ENCODE measurements around the gene SLC17A7.
"Not testable (repeated sequence)": the region's sequence is repeated elsewhere in the genome, so short reads cannot be mapped to it uniquely, and the experiment has no call there.

The SLC17A7 gene

DNA sequence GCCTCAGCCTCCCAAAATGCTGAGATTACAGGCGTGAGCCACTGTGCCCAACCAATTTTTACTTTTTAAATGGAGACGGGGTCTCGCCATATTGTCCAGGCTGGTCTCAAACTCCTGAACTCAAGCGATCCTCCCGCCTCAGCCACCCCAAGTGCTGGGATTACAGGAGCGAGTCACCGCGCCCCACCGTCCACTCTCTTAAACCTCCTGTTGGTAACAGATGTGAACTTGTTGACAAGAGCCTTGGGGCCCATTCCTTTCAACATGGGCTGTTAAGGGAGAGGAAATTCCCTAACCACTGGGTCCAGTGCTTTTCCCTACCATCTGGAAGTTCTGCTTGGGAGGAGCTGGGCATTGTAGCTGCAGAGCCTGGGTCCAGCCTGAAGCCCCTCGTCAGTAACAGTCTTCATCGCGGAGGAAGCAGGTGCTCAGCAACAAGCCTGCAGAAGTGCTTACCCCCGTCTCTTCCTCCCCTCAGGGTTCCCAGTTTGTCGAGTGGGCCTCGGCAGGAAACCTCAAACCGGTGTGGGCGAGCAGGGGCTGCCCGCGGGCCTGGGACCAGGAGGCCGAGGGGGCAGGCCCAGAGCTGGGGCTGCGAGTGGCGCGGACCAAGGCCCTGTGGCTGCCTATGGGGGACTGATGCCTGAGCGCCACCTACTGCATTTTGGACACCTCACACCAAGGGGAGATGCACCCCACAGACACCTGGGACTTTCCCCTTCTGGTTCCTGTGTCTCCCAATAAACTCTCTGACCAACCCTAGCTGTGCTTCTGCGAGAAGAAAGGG is 28.7 kb upstream of the SLC17A7 start:
- DNase-seq: peak; percentile 50

DNA sequence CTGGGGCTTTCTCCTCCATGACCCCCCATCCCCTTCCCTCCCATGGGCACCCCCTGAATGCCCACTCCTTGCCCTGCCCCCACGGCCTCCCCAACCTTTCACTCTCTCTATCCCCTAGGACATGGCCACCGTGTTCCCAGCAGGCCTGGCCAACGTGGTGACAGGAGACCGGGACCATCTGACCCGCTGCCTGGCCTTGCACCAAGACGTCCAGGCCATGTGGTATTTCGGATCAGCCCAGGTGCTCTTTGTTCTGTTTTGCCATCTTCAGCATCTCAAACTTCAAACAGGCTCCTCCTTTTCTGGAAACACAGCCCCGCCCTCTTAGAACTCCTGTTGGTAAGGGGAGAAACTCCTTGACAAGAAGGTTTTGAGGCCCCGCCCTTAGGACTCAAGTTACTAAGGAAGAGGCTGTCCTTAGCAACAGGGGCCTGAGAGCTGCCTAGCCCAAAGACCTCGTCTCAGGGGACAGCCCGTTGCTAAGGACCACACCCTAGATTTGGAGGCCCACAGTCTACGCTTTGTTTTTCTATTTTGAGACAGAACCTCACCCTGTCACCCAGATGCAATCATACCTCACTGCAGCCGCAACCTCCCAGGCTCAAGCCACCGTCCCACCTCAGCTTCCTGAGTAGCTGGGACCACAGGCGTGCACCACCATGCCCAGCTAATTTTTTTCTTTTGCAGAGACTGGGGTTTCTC is 27.6 kb upstream of the SLC17A7 start:
- DNase-seq: peak; percentile 80

GRCh38 chr19:49468199-49468598 is 26.9 kb upstream of the SLC17A7 start:
- DNase-seq: no peak

GRCh38 chr19:49465371-49465770 is 24.0 kb upstream of the SLC17A7 start:
- DNase-seq: no peak

GRCh38 chr19:49463960-49464740 is 22.8 kb upstream of the SLC17A7 start:
- DNase-seq: no peak

- no peak for DNase-seq
Measured at GRCh38 chr19:49462492-49462891, 21.2 kb upstream of the SLC17A7 start.

DNA sequence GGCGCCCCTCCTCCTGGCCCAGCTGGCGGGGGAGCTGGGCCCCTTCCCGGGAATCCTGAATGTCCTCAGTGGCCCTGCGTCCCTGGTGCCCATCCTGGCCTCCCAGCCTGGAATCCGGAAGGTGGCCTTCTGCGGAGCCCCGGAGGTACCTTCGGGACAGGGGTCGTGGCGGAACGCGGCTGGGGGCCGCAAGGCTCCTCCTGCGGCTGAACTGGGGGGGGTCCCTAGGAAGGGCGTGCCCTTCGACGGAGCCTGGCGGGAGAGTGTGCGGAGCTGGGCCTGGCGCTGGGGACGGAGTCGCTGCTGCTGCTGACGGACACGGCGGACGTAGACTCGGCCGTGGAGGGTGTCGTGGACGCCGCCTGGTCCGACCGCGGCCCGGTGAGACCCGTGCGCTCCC is 20.3 kb upstream of the SLC17A7 start:
- DNase-seq: no peak

GRCh38 chr19:49461130-49461529 is 19.8 kb upstream of the SLC17A7 start:
- DNase-seq: not testable (repeated sequence)

- no peak for DNase-seq
Measured at GRCh38 chr19:49459388-49459787, 18.1 kb upstream of the SLC17A7 start.

GRCh38 chr19:49458567-49458903 is 17.2 kb upstream of the SLC17A7 start:
- DNase-seq: peak; percentile 68

GRCh38 chr19:49456326-49456725 is 15.0 kb upstream of the SLC17A7 start:
- DNase-seq: no peak

DNA sequence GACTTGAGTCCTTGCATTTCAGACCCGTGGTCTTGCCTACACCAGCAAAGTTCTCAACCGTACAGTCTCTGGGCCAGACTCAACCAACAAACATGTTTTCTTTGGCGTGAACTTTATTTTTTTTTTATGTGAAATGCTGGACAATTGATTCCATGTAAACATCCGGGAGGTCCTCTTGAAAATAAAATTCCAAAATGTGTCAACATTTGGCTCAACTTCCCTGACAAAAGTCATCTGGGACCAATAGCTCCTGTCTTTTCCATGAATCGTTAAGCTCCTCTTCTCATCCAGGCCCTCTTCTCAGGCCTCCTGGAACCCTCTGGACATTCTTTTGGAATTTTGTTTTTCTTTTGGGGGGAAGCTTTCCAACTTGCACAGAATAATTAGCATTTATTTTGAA is 14.4 kb upstream of the SLC17A7 start:
- DNase-seq: no peak

DNA sequence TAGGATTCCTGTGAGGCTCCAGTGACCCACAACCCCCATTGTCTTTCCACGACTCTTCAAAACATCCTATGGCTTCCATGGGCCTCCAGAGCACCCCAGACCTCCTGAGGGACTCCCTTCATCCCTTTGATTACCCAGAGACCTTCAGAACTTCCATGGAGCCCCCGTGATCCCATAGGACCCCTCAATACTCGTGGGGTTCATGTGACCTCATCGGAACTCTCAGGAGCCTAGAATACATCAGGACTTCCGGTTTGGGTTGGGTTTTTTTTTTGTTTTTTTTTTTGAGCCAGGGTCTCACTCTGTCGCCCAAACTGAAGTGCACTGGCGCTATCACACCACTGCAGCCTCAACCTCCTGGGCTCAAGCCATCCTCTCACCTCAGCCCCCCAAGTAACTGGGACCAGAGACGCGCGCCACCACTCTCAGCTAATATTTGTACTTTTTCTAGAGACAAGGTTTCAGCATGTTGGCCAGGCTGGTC is 12.5 kb upstream of the SLC17A7 start:
- no peak for DNase-seq

DNA sequence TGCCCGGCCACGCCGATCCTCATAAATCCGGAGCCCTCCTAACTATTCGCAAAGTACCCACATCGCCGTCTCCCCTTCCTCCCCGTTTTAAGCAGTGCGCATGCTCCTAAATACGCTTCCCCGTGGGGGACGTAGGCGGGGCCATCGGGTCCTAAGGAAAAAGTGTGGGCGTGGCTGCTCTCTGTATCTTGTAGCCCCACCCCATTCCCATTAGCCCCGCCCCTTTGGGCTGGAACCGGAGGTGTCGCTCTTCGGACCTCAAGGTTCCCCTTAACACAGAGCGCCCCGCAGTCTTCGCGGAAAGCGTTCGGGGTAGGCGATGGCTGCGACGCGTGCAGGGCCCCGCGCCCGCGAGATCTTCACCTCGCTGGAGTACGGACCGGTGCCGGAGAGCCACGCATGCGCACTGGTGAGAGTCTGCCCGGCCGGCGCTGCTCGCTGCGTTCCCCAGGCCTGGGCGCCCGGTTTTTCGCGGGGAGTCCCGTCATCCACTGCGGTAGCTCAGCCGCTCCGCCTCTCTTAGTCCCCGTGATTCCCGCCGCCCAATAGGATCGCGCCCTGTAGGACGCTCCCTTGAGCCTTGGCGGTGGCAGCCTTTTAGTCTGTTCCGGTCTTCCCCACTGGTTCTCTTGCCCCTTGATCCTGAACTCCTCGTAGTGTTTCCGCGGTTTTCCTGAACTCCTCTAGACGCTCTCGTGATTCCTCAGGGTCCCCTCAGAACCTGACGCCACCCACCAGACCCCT is 11.9 kb upstream of the SLC17A7 start, which contains the start of gene ALDH16A1:
Gene ALDH16A1 (plus strand): TSS at position 213 of the 744 bp plus-strand sequence. CDS start 107 bp downstream, at position 320.
- DNase-seq: peak; percentile 99

DNA sequence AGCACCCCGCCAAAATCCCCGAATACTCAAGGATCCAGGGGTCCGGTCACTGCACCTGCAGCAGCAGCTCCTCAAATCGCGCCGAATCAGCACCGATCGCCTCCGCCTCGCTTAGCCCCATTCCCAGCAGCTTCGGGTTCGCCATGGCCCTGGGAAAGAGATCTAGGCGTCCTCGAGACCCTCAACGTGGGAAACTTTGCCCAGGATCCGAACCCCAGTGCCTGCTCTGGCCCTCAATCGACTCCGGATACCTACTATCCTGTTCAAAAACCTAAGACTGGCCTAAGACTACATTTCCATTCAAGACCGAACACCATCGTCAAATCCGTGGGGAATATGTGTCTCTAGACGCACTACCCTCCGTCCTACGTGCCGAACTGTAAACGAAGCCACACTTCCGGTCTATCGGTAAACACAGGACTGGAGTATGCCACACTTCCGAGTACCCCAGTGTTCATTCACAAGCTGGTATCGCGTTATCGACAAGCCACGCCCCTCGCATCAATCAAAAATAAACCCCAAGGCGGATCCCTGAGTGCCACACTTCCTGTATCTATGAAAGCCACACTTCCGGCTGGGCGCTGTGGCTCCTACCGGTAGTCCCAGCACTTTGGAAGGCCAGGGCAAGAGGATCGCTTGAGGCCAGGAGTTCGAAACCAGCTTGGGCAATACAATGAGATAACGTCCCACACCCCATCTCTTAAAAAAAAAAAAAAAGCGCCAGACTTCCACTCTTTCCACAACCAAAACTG is 10.3 kb upstream of the SLC17A7 start, which contains the start of gene PIH1D1:
Gene PIH1D1 (minus strand): TSS at position 385 of the 752 bp plus-strand sequence. CDS start 240 bp downstream, at position 145.
- DNase-seq: peak; percentile 100

- no peak for DNase-seq
Measured at GRCh38 chr19:49450405-49450804, 9.1 kb upstream of the SLC17A7 start.

DNA sequence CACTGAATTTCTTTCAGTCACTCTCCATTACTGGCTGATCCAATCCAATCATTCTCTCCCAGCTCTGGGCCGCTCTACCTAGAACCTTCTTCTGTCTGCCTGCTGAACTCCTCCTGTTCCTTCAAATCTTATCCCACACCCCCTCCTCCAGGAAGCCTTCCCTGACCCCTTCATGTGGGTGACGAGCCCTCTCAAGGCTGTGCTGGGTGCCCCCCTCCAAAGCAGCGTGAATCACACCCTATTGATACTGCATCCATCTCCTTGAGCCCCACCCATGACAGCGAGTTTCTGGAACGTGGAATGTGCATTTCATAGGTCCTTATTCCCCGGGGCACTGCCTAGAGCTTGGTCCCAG is 7.1 kb upstream of the SLC17A7 start:
- no peak for DNase-seq

GRCh38 chr19:49447485-49448431 is 6.4 kb upstream of the SLC17A7 start:
- no peak for DNase-seq

DNA sequence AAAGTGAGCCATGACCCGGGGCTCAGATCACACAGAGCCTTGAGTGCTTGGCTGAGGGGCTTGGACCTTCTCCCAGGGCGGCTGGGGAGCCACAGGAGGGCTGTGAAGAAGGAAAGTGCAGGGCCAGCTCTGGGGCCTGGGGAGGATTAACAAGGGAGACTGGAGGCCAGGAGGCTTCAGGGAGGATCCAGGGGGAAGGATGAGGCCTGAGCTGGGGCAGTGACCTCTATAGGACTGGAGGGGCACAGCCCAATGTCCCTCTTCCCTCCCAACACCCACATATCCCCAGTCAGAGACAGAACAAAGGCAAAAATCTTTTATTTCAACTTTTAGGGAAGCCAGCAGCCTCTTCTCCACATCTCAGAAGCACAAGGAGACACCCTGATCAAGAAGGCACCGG is 4.7 kb upstream of the SLC17A7 start:
- no peak for DNase-seq

DNA sequence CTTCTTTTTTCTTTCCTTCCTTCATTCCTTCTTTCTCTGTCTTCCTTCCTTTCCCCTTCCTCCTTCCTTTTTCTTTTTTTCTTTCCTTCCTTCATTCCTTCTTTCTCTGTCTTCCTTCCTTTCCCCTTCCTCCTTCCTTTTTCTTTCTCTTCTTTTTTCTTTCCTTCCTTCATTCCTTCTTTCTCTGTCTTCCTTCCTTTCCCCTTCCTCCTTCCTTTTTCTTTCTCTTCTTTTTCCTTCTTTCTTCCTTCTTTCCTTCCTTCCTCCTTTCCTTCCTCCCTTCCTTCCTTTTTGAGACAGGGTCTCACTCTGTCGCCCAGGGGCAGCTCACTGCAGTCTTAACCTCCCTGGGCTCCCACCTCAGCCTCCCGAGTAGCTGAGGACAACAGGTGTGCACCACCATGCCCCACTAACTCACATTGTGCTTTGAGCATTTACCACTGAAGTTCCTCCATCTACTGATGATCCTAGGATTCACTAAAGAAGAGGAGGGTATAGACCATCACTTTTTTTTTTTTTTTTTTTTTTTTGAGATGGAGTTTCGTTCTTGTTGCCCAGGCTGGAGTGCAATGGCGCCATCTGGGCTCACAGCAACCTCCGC is 2.9 kb upstream of the SLC17A7 start:
- not testable (repeated sequence) for DNase-seq
